ENCODE data around the gene PARD3B. TPM values are rescaled to one million over a fixed set of nuclear protein-coding genes. Genes with fewer than 3 reads are reported as not detected.

The PARD3B gene
- total RNA-seq, 1 experiment from 2014 or later, result 6.4 TPM

- H3K27me3 ChIP-seq (ENCODE audit: insufficient read depth, low read length), result no peaks in the 10 kb centered on the region
- H2AFZ ChIP-seq (ENCODE audit: low read length), result no peak overlapping the region
- H2BK15ac ChIP-seq (ENCODE audit: low read depth, low read length), result no peak overlapping the region
- H3K18ac ChIP-seq (ENCODE audit: insufficient read length, low read depth, low read length), result no peak overlapping the region
- H3K4me2 ChIP-seq (ENCODE audit: insufficient read depth, insufficient read length, low read length), result no peak overlapping the region
- H3K23me2 ChIP-seq (ENCODE audit: insufficient read length, low read depth, low read length, poor library complexity, severe bottlenecking), result no peaks in the 10 kb centered on the region
- H3K56ac ChIP-seq (ENCODE audit: insufficient read length, low read depth, low read length), result no peak overlapping the region
- DNase-seq, result no peak
- H2BK20ac ChIP-seq (ENCODE audit: low read depth, low read length, poor library complexity, severe bottlenecking), result no peak overlapping the region
- H4K8ac ChIP-seq (replicated peaks; ENCODE audit: insufficient read length, low read depth, low read length), result no peak overlapping the region
- Mint-ChIP-seq H3K4me1 (peaks cover 11 to 12% of the 10 kb centered on the region in 2 experiments), H3K27ac (no peak overlapping the region), H3K36me3 (ENCODE audit: insufficient read depth in 1 of 3, low read depth in 3 of 3) (peaks cover 4 to 10% (median 8%) of the 10 kb centered on the region in 3 experiments), H3K9me3 (peaks cover 8 to 13% of the 10 kb centered on the region in 2 experiments), H3K27me3 (ENCODE audit: low read depth) (no peaks in the 10 kb centered on the region), H3K4me3 (no peak overlapping the region)
- no CpG with 5 or more reads among the region's 5 CpGs for WGBS (ENCODE audit: extremely low coverage, insufficient read length, low lambda C conversion rate)
- H3K4ac ChIP-seq (ENCODE audit: low read depth, low read length), result no peak overlapping the region
- no peaks in the 10 kb centered on the region for H3K79me1 ChIP-seq (ENCODE audit: insufficient read depth, low read depth, low read length, poor library complexity, severe bottlenecking)
- H4K5ac ChIP-seq (ENCODE audit: insufficient read length, low read depth, low read length), result no peak overlapping the region
- H3K23ac ChIP-seq (ENCODE audit: insufficient read length, low read depth, low read length), result no peak overlapping the region
- H3K27ac ChIP-seq (ENCODE audit: insufficient read length, low read depth, low read length), result no peak overlapping the region
- H3K14ac ChIP-seq (ENCODE audit: insufficient read depth, low read length), result no peak overlapping the region
- H3K4me1 ChIP-seq (ENCODE audit: insufficient read depth, low read length), result 0 out of 2 replicates have a peak, but pooled peaks cover 2% of the 10 kb centered on the region
- no peak overlapping the region for H4K91ac ChIP-seq (ENCODE audit: insufficient read length, low read depth, low read length)
- no peaks in the 10 kb centered on the region for H4K20me1 ChIP-seq (ENCODE audit: control insufficient read depth, insufficient read depth, insufficient read length)
- no peak overlapping the region for H3K9ac ChIP-seq (ENCODE audit: extremely low read depth, insufficient read length, low read length)
- no peak overlapping the region for H2BK12ac ChIP-seq (ENCODE audit: insufficient read length, low read depth, low read length)
- H3K9me3 ChIP-seq (ENCODE audit: control insufficient read depth, low read depth, low read length), result no peaks in the 10 kb centered on the region
- TF ChIP-seq CTCF (conservative IDR thresholded peaks at IDR 0.05), result no peak
- H2BK120ac ChIP-seq (ENCODE audit: low read depth, low read length, poor library complexity, severe bottlenecking), result no peak overlapping the region
- no peaks in the 10 kb centered on the region for H3K79me2 ChIP-seq (ENCODE audit: insufficient read depth, low read length)
- no peak overlapping the region for H2BK5ac ChIP-seq (ENCODE audit: insufficient read length, low read length)
- no peak overlapping the region for H2AK5ac ChIP-seq (ENCODE audit: insufficient read length, low read length)
- no peak overlapping the region for H3T11ph ChIP-seq (ENCODE audit: low read length)
Observed at GRCh38 chr2:204825681-204826080, 280.4 kb downstream of the PARD3B start.

Data from H9 (cell line).